HG02642 (cell line): ENCODE data around the gene TIMELESS.
"Not testable (repeated sequence)": the region's sequence is repeated elsewhere in the genome, so short reads cannot be mapped to it uniquely, and the experiment has no call there.

Source experiments
- ATAC-seq: cut with Tn5 transposase; IDR thresholded peaks from one replicate; pipeline ENCODE4 v1.9.1; 2021; ENCODE audit warnings: mild to moderate bottlenecking; ENCODE audit not compliant: unreplicated experiment, poor library complexity

TIMELESS gene

GRCh38 chr12:56468216-56469006, 19.2 kb upstream of the TIMELESS start, which contains the start of gene SPRYD4:
Gene SPRYD4 (plus strand): TSS chr12:56468578. CDS start chr12:56468592, 14 bp downstream.
- peak; percentile 93 for ATAC-seq

- no peak for ATAC-seq
Measured at GRCh38 chr12:56462565-56462964, 13.3 kb upstream of the TIMELESS start.

- no peak for ATAC-seq
Measured at GRCh38 chr12:56461235-56462159, 12.3 kb upstream of the TIMELESS start.

- no peak for ATAC-seq
Measured at GRCh38 chr12:56457817-56458216, 8.6 kb upstream of the TIMELESS start.

GRCh38 chr12:56454557-56454956, 5.3 kb upstream of the TIMELESS start, which contains the start of gene MIP:
Gene MIP (minus strand): TSS chr12:56454657. CDS start chr12:56454613, 44 bp downstream.
- ATAC-seq: no peak

GRCh38 chr12:56451147-56451546, 1.9 kb upstream of the TIMELESS start:
- ATAC-seq: no peak

- ATAC-seq: no peak
Measured at GRCh38 chr12:56450241-56450640, 1.0 kb upstream of the TIMELESS start.

GRCh38 chr12:56449622-56449984, 377 bp upstream of the TIMELESS start:
- ATAC-seq: no peak

GRCh38 chr12:56443208-56443607, 6.0 kb downstream of the TIMELESS start:
- ATAC-seq: not testable (repeated sequence)

- ATAC-seq: no peak
Measured at GRCh38 chr12:56437430-56438176, 11.6 kb downstream of the TIMELESS start.

- no peak for ATAC-seq
Measured at GRCh38 chr12:56434828-56435227, 14.4 kb downstream of the TIMELESS start.

- no peak for ATAC-seq
Measured at GRCh38 chr12:56431850-56432249, 17.4 kb downstream of the TIMELESS start.

- ATAC-seq: no peak
Measured at GRCh38 chr12:56431288-56431687, 17.9 kb downstream of the TIMELESS start.

- ATAC-seq: no peak
Measured at GRCh38 chr12:56425940-56426438, 23.2 kb downstream of the TIMELESS start.

- ATAC-seq: no peak
Measured at GRCh38 chr12:56425193-56425592, 24.0 kb downstream of the TIMELESS start.

GRCh38 chr12:56420411-56420810, 28.8 kb downstream of the TIMELESS start:
- ATAC-seq: no peak

- ATAC-seq: no peak
Measured at GRCh38 chr12:56417739-56418138, 31.5 kb downstream of the TIMELESS start.

- ATAC-seq: no peak
Measured at GRCh38 chr12:56414401-56414800, 34.8 kb downstream of the TIMELESS start.

GRCh38 chr12:56413392-56413791, 35.8 kb downstream of the TIMELESS start:
- no peak for ATAC-seq
